ENCODE results near the gene XYLT1. TPM values are rescaled to one million over a fixed set of nuclear protein-coding genes. Genes with fewer than 3 reads are reported as not detected.

XYLT1 gene
- total and polyA plus RNA-seq, 2 of the 8 experiments (the other 6 are each of a cell fraction or from before 2014, with no cell fraction given) = 6.6 to 25.4 TPM

DNA sequence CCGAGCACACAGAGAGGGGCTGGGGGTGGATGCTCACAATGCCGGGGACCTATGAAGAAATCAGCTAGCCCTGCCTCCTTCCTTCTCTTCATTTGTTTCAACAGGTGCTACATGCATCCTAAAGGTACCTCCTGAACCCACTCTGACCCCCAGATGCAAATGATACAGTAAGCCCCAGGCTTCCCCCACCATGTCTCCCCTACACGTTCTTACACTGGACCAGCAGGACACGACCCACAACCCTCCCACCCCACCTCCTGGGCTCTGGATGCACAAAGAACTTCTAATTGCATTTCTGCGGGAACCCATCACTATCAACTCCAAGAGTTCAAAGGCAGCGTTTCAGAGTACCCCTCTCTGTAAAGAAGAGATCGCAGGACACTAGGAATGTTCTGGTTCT, 2.1 kb downstream of the XYLT1 start:
- H2AFZ ChIP-seq (ENCODE audit: low read length) = no peak overlapping the region
- no peak overlapping the region for H4K91ac ChIP-seq (replicated peaks; ENCODE audit: insufficient read length, low read length)
- no peaks in the 10 kb centered on the region for H3K9me3 ChIP-seq (ENCODE audit: insufficient read depth in 2 of 2, low read depth in 1 of 2, low read length in 1 of 2)
- no peak overlapping the region for H2BK15ac ChIP-seq (ENCODE audit: low read length)
- no peak overlapping the region for H3K9ac ChIP-seq (replicated peaks in 1 of 4; ENCODE audit: extremely low read depth in 1 of 4, low read depth in 3 of 4, low read length in 3 of 4)
- H3K27ac ChIP-seq (ENCODE audit: low read depth, low read length) = no peak overlapping the region
- no peak overlapping the region for H3K23ac ChIP-seq (ENCODE audit: insufficient read length)
- no peak for DNase-seq (ENCODE audit: low read depth in 1 of 2, low spot score in 2 of 2)
- H3K36me3 ChIP-seq (ENCODE audit: control insufficient read depth in 2 of 4, insufficient read depth in 4 of 4, low read length in 3 of 4) = no peaks in the 10 kb centered on the region
- TF ChIP-seq GTF2F1 (IDR thresholded peaks at IDR 0.05; ENCODE audit: borderline replicate concordance, low read depth, low read length) = no peak
- TF ChIP-seq TBP (IDR thresholded peaks at IDR 0.05; ENCODE audit: low read depth, low read length) = no peak
- TF ChIP-seq RBBP5 (IDR thresholded peaks at IDR 0.05; ENCODE audit: borderline replicate concordance, low read depth, low read length) = no peak
- TF ChIP-seq KDM5A (IDR thresholded peaks at IDR 0.05; ENCODE audit: low read length) = no peak
- no peak for TF ChIP-seq PHF8 (conservative IDR thresholded peaks at IDR 0.05; ENCODE audit: low read depth, low read length)
- no peak for TF ChIP-seq CHD1 (IDR thresholded peaks at IDR 0.05; ENCODE audit: low read depth, low read length)
- TF ChIP-seq SIN3A (conservative IDR thresholded peaks at IDR 0.05 in 1 of 2, IDR thresholded peaks at IDR 0.05 in 1 of 2; ENCODE audit: low read depth in 1 of 2, low read length in 2 of 2) = no peak
- peaks cover 14% of the 10 kb centered on the region for H3K23me2 ChIP-seq (ENCODE audit: low read depth, low read length)
- H3K4ac ChIP-seq (replicated peaks; ENCODE audit: insufficient read length, low read depth, low read length) = no peak overlapping the region
- POLR2A ChIA-PET (ENCODE audit: partially characterized antibody) = interaction anchor here (1.0 kb wide), 1 partner anchor 10 kb away, joined by 3 read pairs; no protein-coding TSS in a partner anchor
- no peak overlapping the region for H2AK5ac ChIP-seq (ENCODE audit: low read depth, low read length)
- CTCF ChIA-PET (ENCODE audit: partially characterized antibody) = interaction anchor here (0.8 to 5.2 kb wide), 31 partner anchors 9 to 873 kb away, joined by 3 to 30 read pairs (median 5); no protein-coding TSS in a partner anchor
- no peak overlapping the region for H3K56ac ChIP-seq (replicated peaks; ENCODE audit: insufficient read length, low read depth, low read length)
- WGBS, 2 experiments (ENCODE audit: extremely low coverage in 1 of 2, insufficient coverage in 1 of 2, insufficient read length in 1 of 2, insufficient replicate concordance in 2 of 2, low coverage in 1 of 2, low lambda C conversion rate in 2 of 2, missing lambda C conversion rate in 1 of 2) = 70% methylated on average over 6 of the region's 7 CpGs; no CpG with 5 or more reads in 1 of the 2 experiments
- H3K79me1 ChIP-seq (ENCODE audit: low read depth, low read length) = no peaks in the 10 kb centered on the region; the same call in 1 of the 2 replicates
- peak overlapping the region in 1 of 4 experiments; percentile 79; a peak in 2 of 8 replicates for H3K4me3 ChIP-seq (ENCODE audit: extremely low read depth in 1 of 4, insufficient read depth in 2 of 4, low read depth in 3 of 4, low read length in 4 of 4)
- H2BK5ac ChIP-seq (ENCODE audit: low read depth, low read length) = no peak overlapping the region
- H3K27me3 ChIP-seq (replicated peaks in 1 of 4; ENCODE audit: control insufficient read depth in 3 of 4, extremely low read depth in 1 of 4, insufficient read depth in 3 of 4, low read length in 3 of 4) = peaks cover 0 to 28% (median 15%) of the 10 kb centered on the region in 4 experiments; a peak in 5 of 7 replicates
- H3K79me2 ChIP-seq (ENCODE audit: control insufficient read depth in 1 of 2, insufficient read depth in 2 of 2, low read length in 2 of 2) = peaks cover 0 to 50% of the 10 kb centered on the region in 2 experiments; a peak in 2 of 4 replicates
- H3K4me2 ChIP-seq (ENCODE audit: insufficient read depth in 1 of 2, low read depth in 2 of 2, low read length in 2 of 2) = peak overlapping the region; percentile 92 to 99
- FAIRE-seq = no peak
- no peak overlapping the region for H2BK120ac ChIP-seq (replicated peaks; ENCODE audit: low read depth, low read length)
- no peak overlapping the region for H4K8ac ChIP-seq (ENCODE audit: extremely low read depth, insufficient read depth, low read length)
- peaks cover 13 to 35% (median 21%) of the 10 kb centered on the region in 4 experiments; a peak in 6 of 7 replicates for H3K4me1 ChIP-seq (replicated peaks in 1 of 4; ENCODE audit: control insufficient read depth in 3 of 4, insufficient read depth in 4 of 4, low read length in 3 of 4)
- peaks cover 10 to 12% of the 10 kb centered on the region in 2 experiments for H4K20me1 ChIP-seq (replicated peaks in 1 of 2; ENCODE audit: control insufficient read depth in 1 of 2, insufficient read depth in 2 of 2, low read length in 2 of 2)
- H2BK12ac ChIP-seq (ENCODE audit: low read depth, low read length) = peak overlapping the region; percentile 35
- no peak overlapping the region for H2BK20ac ChIP-seq (ENCODE audit: low read length)
- no peak overlapping the region for H3K14ac ChIP-seq (ENCODE audit: insufficient read length)
- no peak overlapping the region for H3K18ac ChIP-seq (ENCODE audit: extremely low read depth, low read length)
- no peak overlapping the region for H4K5ac ChIP-seq (ENCODE audit: insufficient read length, low read depth, low read length)

Data from H1 (cell line).